HUES6 (cell line): ENCODE data around the gene LBR.
A peak's percentile ranks its signal among the peaks of the same experiment; 100 is the strongest.

Experiments
- H3K27ac ChIP-seq: 2 replicates; pipeline ENCODE4 v1.7.0; 2013; ENCODE audit warnings: low read depth, mild to moderate bottlenecking, low read length, inconsistent platforms
- H3K27me3 ChIP-seq: 2 replicates; pipeline ENCODE4 v1.6.1; 2013; ENCODE audit warnings: low read length; ENCODE audit not compliant: control insufficient read depth, insufficient read depth
- H3K36me3 ChIP-seq: 2 replicates; pipeline ENCODE4 v1.6.1; 2013; ENCODE audit warnings: low read length; ENCODE audit not compliant: control insufficient read depth, insufficient read depth
- H3K4me1 ChIP-seq: 2 replicates; pipeline ENCODE4 v1.6.1; 2013; ENCODE audit warnings: low read length; ENCODE audit not compliant: control insufficient read depth, insufficient read depth
- H3K4me3 ChIP-seq: 2 replicates; pipeline ENCODE4 v1.5.1; 2013; ENCODE audit warnings: low read depth, low read length
- H3K9ac ChIP-seq: one replicate; pipeline ENCODE4 v1.6.1; 2013; ENCODE audit warnings: mild to moderate bottlenecking, low read length
- H3K9me3 ChIP-seq: 2 replicates; pipeline ENCODE4 v1.6.1; 2013; ENCODE audit warnings: low read depth, low read length; ENCODE audit not compliant: control insufficient read depth, insufficient read depth

LBR gene

DNA sequence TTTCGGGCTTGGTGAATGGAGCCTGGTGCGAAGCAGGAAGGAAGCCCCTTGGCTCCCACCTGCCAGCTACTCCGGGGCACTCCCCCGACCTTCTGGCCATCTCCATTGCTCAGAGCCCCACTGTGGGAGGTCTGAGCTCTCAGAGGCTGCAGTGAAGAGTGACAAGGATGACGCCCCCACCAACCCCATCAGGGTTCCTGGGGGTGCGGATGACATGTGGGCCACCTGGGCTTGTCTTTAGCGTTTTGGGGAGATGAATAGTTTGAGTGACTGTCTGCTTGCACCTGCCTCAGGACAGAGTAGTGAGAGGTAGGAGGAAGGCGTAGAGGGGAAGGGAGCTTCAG lies 43.2 kb upstream of the LBR start:
- Histone ChIP-seq H3K36me3 (no peaks in the 10 kb centered on the region), H3K27ac (no peak overlapping the region), H3K27me3 (no peaks in the 10 kb centered on the region), H3K4me3 (no peak overlapping the region), H3K4me1 (peaks cover 7% of the 10 kb centered on the region; the same call in 1 of the 2 replicates), H3K9ac (no peak overlapping the region), H3K9me3 (no peaks in the 10 kb centered on the region)

DNA sequence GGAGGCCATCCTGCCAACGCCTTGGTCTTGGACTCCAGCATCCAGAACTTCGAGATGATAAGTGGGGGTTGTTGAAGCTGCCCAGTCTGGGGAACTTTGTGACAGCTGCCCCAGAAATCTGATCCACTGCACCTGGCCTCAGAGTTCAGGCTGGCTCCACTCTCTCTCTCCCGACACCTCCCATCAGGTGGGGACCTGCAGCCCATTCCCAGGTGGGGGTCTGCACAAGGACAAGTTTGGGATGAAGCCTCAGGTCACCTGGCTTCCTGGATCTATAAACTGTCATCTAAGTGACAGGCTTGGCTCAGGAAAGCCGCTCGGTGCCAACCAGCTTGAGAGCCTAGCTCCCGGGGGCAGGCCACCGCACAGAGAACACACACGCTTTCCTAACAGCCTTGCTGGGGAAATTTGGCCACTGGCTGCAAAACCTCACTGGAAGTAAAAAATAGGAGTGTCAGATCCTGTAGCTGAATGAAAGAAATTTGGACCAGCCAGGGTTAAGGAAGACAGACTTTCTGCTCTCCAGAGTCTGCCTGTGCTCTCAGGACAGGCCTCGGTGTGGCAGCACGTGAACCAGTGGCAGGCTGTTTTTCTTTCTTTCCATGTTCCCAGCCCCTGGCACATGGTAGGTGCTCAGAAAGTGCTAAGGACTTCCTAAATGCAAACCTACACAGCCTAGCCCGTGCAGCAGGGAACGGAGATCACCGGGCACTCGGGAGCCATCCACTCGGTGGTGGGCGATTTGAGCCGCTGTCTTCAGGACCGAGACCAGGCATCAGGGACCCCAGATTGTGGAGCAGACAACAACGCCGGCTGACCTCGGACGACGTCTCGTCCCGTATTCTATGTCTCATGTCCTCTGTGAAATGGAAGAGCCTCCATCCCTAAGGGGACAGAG lies 42.6 kb upstream of the LBR start:
- Histone ChIP-seq H3K4me3 (no peak overlapping the region), H3K27ac (no peak overlapping the region), H3K4me1 (peaks cover 12% of the 10 kb centered on the region), H3K9ac (no peak overlapping the region), H3K27me3 (no peaks in the 10 kb centered on the region), H3K9me3 (no peaks in the 10 kb centered on the region), H3K36me3 (no peaks in the 10 kb centered on the region)

DNA sequence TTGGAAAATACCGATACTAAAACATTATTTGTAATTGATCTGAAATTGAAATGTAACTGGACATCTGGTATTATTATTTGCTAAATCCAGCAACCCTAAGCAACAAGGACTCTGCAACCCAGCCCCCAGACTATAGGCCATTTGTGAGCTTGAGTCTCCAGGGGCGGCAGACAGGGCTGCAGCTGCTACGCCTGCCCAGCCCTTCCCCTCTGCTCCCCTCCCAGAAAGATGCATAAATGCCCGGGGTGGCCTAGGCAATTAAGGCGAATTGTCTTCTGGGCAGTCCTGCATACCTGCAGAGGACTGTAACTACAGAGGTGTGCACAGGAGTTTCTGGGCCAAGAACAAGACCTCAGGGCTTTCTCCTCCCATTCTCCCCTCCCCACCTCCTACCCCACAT lies 41.2 kb upstream of the LBR start:
- Histone ChIP-seq H3K9ac (no peak overlapping the region), H3K27me3 (no peaks in the 10 kb centered on the region), H3K4me3 (no peak overlapping the region), H3K4me1 (peaks cover 17% of the 10 kb centered on the region), H3K27ac (no peak overlapping the region), H3K9me3 (no peaks in the 10 kb centered on the region), H3K36me3 (no peaks in the 10 kb centered on the region)

DNA sequence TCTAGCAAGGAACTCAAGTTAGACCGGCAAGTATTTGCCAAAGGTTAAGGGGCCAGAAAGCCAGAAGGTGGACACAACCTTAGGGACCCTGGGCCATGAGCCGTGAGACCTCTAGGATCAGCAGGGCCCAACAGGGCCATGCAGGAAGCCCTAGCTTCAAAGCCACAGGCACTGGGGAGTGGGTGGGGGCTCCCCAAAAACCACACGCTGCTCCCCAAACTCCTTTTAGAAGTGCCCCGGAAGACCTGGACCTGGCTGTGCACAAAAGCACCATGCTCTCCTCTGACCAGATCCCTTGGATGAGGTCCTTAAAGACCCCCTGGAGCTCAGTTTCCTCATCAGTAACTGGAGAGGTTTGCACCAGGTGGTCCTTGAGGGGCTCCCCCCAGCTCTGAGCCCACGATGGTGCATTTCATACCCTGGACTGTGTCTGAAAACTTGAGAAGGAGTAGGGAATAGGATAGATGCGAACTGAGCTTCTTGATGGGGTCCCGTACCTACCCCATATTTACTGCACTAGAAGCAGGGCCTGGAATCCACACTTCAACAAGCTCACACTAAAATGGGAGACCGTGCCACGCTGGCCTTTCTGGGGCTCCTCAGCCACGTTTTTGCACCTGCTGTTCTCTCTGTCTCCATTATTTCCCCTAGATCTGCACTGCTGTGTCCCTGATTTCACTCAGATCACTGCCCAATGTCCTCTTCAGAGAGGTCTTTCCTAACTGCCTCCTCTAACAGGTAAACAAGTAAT lies 40.6 kb upstream of the LBR start:
- Histone ChIP-seq H3K4me1 (peaks cover 23% of the 10 kb centered on the region), H3K27ac (no peak overlapping the region), H3K9ac (no peak overlapping the region), H3K27me3 (no peaks in the 10 kb centered on the region), H3K4me3 (no peak overlapping the region), H3K36me3 (no peaks in the 10 kb centered on the region), H3K9me3 (no peaks in the 10 kb centered on the region)

DNA sequence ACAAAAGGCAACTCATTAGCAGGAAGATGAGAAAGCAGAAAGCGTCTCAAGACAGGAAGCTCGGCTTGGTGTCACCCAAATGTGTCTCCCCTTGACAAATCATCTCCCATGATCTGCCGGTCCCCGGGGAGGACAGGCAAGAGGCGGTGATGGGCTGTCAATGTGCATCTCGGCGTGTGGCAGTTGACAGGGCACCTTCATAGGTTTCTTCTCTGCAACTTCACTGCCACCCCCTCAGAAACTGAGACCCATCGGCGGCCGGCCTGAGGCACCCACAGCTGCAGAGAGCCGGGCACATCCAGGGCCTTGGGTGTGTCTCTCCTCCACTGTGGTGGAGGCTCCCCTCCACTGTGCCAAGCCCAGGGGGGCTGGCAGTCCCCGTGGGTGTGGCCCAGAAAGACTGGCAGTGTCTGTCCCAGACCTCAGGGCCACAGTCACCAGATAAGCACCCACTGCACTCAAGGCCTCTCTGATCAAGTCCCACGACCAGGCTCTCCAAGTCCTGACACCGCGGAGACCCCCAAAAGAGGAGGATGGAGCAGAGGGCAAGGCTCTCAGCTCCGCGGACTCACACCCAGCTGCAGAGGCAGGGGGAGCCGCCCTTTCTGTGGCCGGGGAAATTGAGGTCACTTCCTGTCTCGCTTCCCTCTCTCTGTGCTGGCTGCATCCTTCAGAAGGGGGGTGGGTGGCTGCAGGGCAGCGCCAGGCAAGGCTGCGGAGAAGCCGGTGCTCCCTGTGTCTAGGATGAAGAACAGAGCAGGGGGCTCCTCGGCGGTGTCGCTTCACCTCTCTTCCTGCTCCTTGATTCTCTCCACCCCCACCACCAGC lies 39.6 kb upstream of the LBR start:
- Histone ChIP-seq H3K27ac (no peak overlapping the region), H3K9me3 (no peaks in the 10 kb centered on the region), H3K4me1 (peaks cover 32% of the 10 kb centered on the region), H3K9ac (no peak overlapping the region), H3K4me3 (no peak overlapping the region), H3K36me3 (no peaks in the 10 kb centered on the region), H3K27me3 (no peaks in the 10 kb centered on the region)

DNA sequence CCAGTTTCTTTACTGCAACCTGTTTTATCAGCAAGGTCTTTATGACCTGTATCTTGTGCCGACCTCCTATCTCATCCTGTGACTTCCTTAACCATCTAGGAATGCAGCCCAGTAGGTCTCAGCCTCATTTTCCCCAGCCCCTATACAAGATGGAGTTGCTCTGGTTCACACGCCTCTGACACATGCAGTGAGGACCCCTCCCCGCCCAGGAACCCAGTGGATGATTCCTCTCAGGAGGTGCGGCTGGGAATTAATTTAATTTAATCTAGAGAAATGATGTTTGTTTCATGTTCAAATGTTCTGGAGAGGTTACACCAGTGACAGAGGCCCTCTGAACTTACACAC lies 39.0 kb upstream of the LBR start:
- H3K4me1 ChIP-seq = peaks cover 32% of the 10 kb centered on the region
- no peak overlapping the region for H3K9ac ChIP-seq
- no peak overlapping the region for H3K4me3 ChIP-seq
- no peaks in the 10 kb centered on the region for H3K9me3 ChIP-seq
- no peaks in the 10 kb centered on the region for H3K36me3 ChIP-seq
- H3K27me3 ChIP-seq = no peaks in the 10 kb centered on the region
- H3K27ac ChIP-seq = no peak overlapping the region

DNA sequence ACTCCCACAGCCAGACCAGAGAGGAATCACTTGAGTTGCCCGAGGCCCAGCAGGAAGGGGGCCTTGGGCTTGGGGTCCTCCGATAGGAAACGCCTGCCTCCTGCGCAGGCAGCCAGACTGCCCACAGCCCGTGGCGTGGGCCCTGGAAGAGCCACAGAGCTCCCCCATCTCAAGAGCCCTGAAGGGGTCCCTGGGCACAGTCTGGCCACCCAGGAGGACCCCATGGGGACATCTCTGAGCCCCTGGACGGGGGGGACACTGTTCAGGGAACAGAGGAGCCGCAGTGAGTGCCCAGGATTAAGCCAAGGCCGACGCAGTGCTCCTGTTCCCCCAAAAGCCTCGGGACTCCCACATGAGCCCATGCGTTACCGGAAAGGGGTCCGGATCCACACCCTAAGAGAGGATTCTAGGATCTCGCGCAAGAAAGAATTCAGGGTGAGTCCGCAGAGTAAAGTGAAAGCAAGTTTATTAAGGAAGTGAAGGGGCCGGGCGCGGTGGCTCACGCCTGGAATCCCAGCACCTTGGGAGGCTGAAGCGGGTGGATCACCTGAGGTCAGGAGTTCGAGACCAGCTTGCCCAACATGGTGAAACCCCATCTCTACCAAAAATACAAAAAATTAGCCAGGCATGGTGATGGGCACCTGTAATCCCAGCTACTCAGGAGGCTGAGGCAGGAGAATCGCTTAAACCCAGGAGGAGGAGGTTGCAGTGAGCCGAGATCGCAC lies 38.1 kb upstream of the LBR start:
- Histone ChIP-seq H3K27ac (no peak overlapping the region), H3K4me3 (no peak overlapping the region), H3K9ac (no peak overlapping the region), H3K4me1 (peaks cover 38% of the 10 kb centered on the region), H3K36me3 (no peaks in the 10 kb centered on the region), H3K9me3 (no peaks in the 10 kb centered on the region), H3K27me3 (no peaks in the 10 kb centered on the region)

DNA sequence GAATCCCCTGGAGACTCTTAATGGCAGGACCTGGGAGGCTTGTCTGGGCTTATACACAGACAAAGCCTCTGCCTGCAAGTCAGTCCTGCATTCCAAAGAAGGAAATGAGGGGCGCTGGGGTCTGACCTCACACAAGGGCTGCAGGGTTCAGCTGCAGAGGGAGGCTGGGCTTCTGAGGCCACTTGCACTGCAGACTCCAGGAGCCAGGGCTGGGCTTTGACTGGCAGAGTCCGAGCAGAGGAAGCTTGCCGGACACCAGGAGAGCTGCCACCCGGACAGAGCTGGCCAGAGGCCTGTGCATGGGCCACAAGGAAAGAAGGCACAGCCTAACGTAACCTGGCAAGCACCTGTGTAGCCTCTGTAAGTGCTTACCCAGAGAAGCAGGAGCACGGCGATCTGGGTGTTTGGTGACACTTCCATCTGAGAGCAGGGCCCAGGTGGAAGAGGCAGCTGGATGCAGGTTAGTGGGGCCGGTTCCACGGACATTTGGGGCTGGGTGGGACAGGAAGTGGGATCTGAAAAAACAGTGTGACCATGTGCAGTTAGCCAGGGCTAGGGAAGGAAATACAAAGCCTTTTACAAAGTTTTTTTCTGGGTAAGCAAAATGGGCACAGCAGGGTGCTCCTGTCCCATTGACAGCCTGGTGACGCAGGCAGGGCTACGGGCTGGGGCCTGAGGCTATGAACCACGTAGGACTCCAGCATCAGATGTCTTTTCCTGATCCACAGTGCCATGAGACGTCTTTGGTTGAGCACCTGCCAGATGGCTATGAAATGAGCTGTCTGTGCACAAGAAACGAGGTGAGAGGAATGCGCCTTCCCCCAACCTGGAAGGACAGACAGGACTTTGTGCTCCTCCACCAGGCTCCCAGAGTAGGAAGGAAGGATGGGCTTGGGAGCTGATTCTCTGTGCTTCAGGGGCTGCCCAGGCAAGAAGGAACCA lies 37.3 kb upstream of the LBR start:
- Histone ChIP-seq H3K9ac (peak overlapping the region; percentile 56), H3K9me3 (no peaks in the 10 kb centered on the region), H3K4me3 (peak overlapping the region; percentile 4; the same call in 1 of the 2 replicates), H3K27me3 (no peaks in the 10 kb centered on the region), H3K36me3 (no peaks in the 10 kb centered on the region), H3K4me1 (peaks cover 46% of the 10 kb centered on the region), H3K27ac (no peak overlapping the region)

DNA sequence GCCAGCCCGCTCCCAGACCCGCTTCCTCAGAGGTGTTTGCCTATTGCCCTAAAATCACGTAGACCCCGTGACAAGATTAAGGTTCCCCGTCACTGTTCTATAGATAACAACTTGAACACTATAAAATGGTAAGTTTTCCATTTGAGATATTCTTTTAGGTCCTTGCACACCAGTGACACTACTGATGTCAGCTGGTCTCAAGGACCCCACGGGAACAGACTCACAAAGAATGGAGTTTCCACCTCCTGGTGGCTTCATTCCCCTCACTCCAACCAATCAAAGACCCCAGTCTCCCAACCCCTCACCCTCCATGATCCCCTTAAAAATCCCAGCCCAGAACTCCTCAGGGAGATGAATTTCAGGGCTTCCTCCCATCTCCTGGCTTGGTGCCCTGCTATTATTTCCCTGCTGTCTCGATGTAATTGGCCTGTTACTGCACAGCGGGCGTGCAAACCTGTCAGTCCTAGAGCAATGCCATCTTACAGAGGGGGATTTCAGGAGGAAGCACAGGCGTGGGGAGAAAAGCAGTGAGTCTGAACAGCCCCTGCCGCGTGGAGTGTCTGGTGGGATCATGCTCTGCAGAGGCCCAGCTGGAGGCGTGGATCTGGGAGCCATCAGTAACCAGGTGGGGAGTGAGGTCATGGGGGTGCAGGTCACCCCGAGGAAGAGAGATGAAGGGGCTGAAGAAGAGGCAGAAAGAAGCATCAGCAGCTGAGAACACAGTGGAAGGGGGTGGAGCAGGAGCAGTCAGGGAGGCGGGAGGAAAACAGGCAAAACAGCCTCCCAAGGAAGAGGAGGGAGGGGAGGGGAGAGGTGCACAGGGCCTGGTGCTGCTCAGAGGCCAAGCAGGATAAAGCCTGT lies 35.1 kb upstream of the LBR start:
- Histone ChIP-seq H3K9ac (no peak overlapping the region), H3K9me3 (no peaks in the 10 kb centered on the region), H3K36me3 (no peaks in the 10 kb centered on the region), H3K27ac (no peak overlapping the region), H3K27me3 (no peaks in the 10 kb centered on the region), H3K4me1 (peaks cover 51% of the 10 kb centered on the region), H3K4me3 (no peak overlapping the region)
